ENCODE measurements around the gene LRRC28.

DNA sequence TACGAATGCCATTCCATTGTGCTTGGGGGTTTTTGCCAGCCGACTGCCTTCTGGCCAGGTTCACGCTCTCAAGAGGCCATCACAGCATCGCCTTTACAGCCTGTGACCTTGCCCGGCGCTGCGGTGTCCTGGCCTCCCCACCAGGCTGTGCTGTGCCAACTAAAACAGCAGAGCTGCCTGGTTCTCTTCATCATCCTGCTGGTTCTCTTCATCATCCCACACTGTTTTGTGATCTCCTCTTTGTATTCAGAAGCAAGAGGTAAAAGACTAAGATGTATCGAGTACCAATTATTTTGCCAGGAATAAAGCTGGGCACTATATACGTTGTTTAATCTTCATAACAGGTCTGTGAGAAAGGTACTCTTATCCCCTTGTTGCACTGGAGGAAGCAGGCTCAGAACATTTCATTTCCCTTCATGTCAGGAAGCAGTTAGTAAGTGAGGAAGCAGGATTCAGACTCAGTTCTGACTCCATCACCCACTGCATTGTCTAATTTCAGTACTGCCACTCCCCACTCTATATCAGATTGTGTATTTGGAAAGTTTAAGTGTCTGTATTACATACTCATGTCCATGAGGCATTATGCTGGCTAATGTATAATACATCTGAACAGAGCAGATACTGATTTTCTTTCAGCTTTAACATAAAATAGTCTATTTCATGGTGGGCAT is 92.7 kb downstream of the LRRC28 start:
- TF ChIP-seq GATA2 (IDR thresholded peaks at IDR 0.05; ENCODE audit: low read depth, low read length) (no peak), GATA3 (IDR thresholded peaks at IDR 0.05; ENCODE audit: low read depth, low read length) (no peak)

All from SH-SY5Y (cell line).